GM19099 (cell line): ENCODE measurements around the gene ZNF274.

Experiments used
- POLR2A ChIP-seq: IDR thresholded peaks from 3 replicates; pipeline ENCODE4 v1.6.1; 2011; ENCODE audit warnings: low read depth; ENCODE audit not compliant: insufficient read length; ENCODE audit errors: extremely low read depth

ZNF274 gene

GRCh38 chr19:58182989-58183816 is at the start of gene ZNF274:
ZNF274 (plus strand) TSS chr19:58183061; CDS start chr19:58183966, 905 bp downstream.
- peak; percentile 92 for TF ChIP-seq POLR2A

GRCh38 chr19:58134244-58134643 is 48.6 kb upstream of the ZNF274 start:
- TF ChIP-seq POLR2A: no peak

GRCh38 chr19:58145849-58146248 is 37.0 kb upstream of the ZNF274 start:
- TF ChIP-seq POLR2A: no peak

- peak; percentile 80 for TF ChIP-seq POLR2A
Observed at GRCh38 chr19:58150328-58150921, 32.4 kb upstream of the ZNF274 start, which contains the start of gene ZNF329. ZNF329 (minus strand) TSS chr19:58150789; CDS start chr19:58129503, 21,286 bp downstream.

- TF ChIP-seq POLR2A: no peak
Observed at GRCh38 chr19:58153386-58153785, 29.5 kb upstream of the ZNF274 start.

GRCh38 chr19:58154287-58154678 is 28.6 kb upstream of the ZNF274 start:
- no peak for TF ChIP-seq POLR2A

- peak; percentile 39 for TF ChIP-seq POLR2A
Observed at GRCh38 chr19:58154679-58155648, 27.9 kb upstream of the ZNF274 start.

GRCh38 chr19:58157045-58157728 is 25.7 kb upstream of the ZNF274 start:
- TF ChIP-seq POLR2A: no peak

- TF ChIP-seq POLR2A: no peak
Observed at GRCh38 chr19:58166268-58166667, 16.6 kb upstream of the ZNF274 start.

GRCh38 chr19:58166708-58167280 is 16.1 kb upstream of the ZNF274 start:
- no peak for TF ChIP-seq POLR2A

- TF ChIP-seq POLR2A: no peak
Observed at GRCh38 chr19:58170860-58171259, 12.0 kb upstream of the ZNF274 start.

GRCh38 chr19:58181902-58182576 is 822 bp upstream of the ZNF274 start:
- no peak for TF ChIP-seq POLR2A

- TF ChIP-seq POLR2A: no peak
Observed at GRCh38 chr19:58182577-58182988, 278 bp upstream of the ZNF274 start.

- no peak for TF ChIP-seq POLR2A
Observed at GRCh38 chr19:58183817-58184215, 955 bp downstream of the ZNF274 start.
